ENCODE measurements around the gene JAK1.

- TF ChIP-seq CTCF (IDR thresholded peaks at IDR 0.05 in 8 of 11, conservative IDR thresholded peaks at IDR 0.05 in 3 of 11) (no peak), POLR2A (IDR thresholded peaks at IDR 0.05) (no peak)
Observed at GRCh38 chr1:64836802-64837201, 129.5 kb downstream of the JAK1 start.

Measured in spleen (tissue), 7 donors.